GM13976 (cell line): Measurements from ENCODE around the gene ZNF783.

Experiments
- DNase-seq: peaks from one replicate; pipeline ENCODE4 v3.0.0; 2012; ENCODE audit warnings: low spot score
- CTCF ChIP-seq: IDR thresholded peaks from 2 replicates; pipeline ENCODE4 v1.5.1; 2012; ENCODE audit warnings: borderline replicate concordance, mild to moderate bottlenecking; ENCODE audit not compliant: insufficient read depth; ENCODE audit errors: extremely low read depth, missing control alignments, control extremely low read depth
- in situ Hi-C: fragments of 300-500 bp; cut with MboI; formaldehyde crosslinking; loops from one replicate; pipeline ENCODE4 v1.12.0; 2022; ENCODE audit warnings: low sequenced_read_pairs, mixed read lengths, inconsistent platforms; ENCODE audit not compliant: unreplicated experiment

The ZNF783 gene

GRCh38 chr7:149291781-149292461, 29.9 kb downstream of the ZNF783 start:
- no peak for DNase-seq
- in situ Hi-C loops = no loop called here
- no peak for TF ChIP-seq CTCF

GRCh38 chr7:149292462-149292823, 30.4 kb downstream of the ZNF783 start:
- in situ Hi-C loops = no loop called here
- no peak for TF ChIP-seq CTCF
- no peak for DNase-seq

GRCh38 chr7:149293338-149293737, 31.3 kb downstream of the ZNF783 start:
- no peak for TF ChIP-seq CTCF
- in situ Hi-C loops = no loop called here
- DNase-seq = no peak

GRCh38 chr7:149293946-149294633, 32.1 kb downstream of the ZNF783 start:
- TF ChIP-seq CTCF = no peak

GRCh38 chr7:149294634-149295480, 32.9 kb downstream of the ZNF783 start:
- no peak for DNase-seq
- no peak for TF ChIP-seq CTCF
- in situ Hi-C loops = no loop called here

More at GRCh38 chr7:149293946-149294633, 32.1 kb downstream of the ZNF783 start:
- in situ Hi-C loops = no loop called here
- DNase-seq = no peak

- DNase-seq = no peak
- in situ Hi-C loops = no loop called here
- TF ChIP-seq CTCF = no peak
These were observed 33.5 kb downstream of the ZNF783 start for GRCh38 chr7:149295481-149295850.
